Testis (tissue), 2 donors: ENCODE data around the gene LCE2D.

Experiments used
- POLR2A ChIP-seq: fragments of 450-650 bp; IDR thresholded peaks from one replicate; pipeline ENCODE4 v1.6.1; 2017; ENCODE audit warnings: antibody characterized with exemption, mild to moderate bottlenecking, moderate library complexity
- TF ChIP-seq, protein P1 (sequence below), 3 experiments: fragments of 450-650 bp in 2 of 3; fragments of 200-600 bp in 1 of 3; sonication (generic) in 1 of 3; IDR thresholded peaks; one replicate each; pipeline ENCODE4 v1.5.1; 2016 to 2019; ENCODE audit warnings: antibody characterized with exemption in 3 of 3, mild to moderate bottlenecking in 2 of 3, moderate library complexity in 1 of 3

DNA sequence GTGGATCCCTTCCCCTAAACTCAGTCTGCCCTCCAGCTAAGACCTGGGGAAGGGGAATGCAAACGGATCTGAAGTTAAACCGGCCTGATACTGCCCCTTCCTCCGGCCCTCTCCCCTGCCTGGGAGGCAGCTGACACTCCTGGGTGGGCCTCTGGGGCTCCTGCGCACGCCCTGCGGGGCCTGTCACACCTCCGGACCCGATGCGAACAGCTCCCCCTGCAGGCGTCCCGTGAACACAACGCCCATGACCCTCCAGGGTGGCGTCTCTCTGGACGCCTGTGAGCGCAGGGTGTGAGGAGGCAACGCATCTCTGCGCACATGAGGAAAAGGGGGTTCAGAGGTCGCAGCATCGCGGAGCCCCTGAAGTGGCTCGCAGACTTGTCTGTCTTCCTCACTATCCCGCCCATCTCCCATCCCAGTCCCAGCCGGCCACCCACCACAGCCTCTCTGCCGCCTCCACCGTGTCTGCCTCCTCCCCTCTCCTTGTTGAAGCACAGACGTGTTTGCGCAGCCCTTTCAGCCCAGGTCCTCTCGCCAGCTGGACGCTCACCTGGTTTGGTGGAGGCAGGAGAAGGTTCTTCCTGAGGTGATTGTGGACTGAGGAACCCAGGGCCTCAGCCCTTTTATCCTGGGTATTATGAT is 39.9 kb upstream of the LCE2D start:
- TF ChIP-seq, protein P1, sequence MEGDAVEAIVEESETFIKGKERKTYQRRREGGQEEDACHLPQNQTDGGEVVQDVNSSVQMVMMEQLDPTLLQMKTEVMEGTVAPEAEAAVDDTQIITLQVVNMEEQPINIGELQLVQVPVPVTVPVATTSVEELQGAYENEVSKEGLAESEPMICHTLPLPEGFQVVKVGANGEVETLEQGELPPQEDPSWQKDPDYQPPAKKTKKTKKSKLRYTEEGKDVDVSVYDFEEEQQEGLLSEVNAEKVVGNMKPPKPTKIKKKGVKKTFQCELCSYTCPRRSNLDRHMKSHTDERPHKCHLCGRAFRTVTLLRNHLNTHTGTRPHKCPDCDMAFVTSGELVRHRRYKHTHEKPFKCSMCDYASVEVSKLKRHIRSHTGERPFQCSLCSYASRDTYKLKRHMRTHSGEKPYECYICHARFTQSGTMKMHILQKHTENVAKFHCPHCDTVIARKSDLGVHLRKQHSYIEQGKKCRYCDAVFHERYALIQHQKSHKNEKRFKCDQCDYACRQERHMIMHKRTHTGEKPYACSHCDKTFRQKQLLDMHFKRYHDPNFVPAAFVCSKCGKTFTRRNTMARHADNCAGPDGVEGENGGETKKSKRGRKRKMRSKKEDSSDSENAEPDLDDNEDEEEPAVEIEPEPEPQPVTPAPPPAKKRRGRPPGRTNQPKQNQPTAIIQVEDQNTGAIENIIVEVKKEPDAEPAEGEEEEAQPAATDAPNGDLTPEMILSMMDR (IDR thresholded peaks at IDR 0.05): peak in 1 of 3 experiments; percentile 16
- TF ChIP-seq POLR2A: no peak
